ENCODE data around the gene DNAH6.
"Not testable (repeated sequence)": the region's sequence is repeated elsewhere in the genome, so short reads cannot be mapped to it uniquely, and the experiment has no call there.

The DNAH6 gene, protein sequence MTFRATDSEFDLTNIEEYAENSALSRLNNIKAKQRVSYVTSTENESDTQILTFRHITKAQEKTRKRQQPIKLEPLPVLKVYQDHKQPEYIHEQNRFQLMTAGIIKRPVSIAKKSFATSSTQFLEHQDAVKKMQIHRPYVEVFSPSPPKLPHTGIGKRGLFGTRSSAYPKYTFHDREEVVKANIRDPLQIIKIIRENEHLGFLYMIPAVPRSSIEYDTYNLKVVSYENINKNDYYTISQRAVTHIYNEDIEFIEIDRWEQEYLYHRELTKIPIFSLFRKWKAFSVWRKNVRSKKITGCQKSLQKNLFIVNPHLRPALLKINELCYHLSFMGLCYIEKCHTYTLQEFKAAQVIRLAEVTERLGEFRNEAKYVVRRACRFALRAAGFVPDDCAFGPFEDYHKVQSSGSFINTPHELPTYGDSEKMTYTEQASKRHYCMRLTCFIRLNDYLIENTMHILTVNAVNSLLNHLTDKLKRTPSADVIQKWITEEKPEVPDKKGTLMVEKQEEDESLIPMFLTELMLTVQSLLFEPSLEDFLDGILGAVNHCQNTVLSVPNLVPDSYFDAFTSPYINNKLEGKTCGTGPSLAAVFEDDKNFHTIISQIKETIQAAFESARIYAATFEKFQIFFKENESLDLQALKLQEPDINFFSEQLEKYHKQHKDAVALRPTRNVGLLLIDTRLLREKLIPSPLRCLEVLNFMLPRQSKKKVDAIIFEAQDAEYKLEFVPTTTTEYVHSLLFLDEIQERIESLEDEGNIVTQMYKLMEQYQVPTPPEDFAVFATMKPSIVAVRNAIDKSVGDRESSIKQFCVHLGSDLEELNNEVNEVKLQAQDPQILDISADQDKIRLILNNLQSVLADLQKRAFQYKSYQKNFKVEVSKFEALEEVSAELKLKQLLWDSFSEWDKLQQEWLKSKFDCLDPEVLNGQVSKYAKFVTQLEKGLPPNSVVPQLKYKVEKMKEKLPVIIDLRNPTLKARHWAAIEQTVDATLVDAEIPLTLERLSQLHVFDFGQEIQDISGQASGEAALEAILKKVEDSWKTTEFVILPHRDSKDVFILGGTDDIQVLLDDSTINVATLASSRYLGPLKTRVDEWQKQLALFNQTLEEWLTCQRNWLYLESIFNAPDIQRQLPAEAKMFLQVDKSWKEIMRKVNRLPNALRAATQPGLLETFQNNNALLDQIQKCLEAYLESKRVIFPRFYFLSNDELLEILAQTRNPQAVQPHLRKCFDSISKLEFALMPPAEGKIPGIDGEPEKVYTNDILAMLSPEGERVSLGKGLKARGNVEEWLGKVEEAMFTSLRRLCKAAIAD (N-terminal part only)

GRCh38 chr2:84516234-84516986 lies at the start of gene DNAH6:
TSS of gene DNAH6 (plus strand) at chr2:84516498. CDS start at chr2:84517827, 1,329 bp downstream.
- peak; percentile 84 for DNase-seq (ENCODE audit: low read depth)

DNA sequence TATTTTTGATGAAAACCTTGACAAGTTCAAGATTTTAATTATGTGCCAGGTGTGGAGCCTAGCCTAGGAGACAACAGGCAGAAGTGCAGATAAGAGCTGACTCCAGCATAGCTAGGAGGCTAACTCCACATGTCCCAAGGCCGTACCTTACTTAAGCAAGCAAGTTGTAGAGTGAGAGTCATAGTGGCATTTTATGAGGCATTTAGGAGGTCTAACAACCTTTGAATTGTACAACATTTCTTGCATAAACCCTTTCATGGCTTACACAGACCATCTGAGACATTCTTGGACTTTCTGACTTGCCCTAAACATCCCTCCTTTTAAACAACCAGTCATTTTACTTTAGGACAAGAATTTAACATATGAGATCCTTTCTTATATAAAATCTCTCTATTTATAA lies 48.9 kb upstream of the DNAH6 start:
- no peak for DNase-seq (ENCODE audit: low read depth)

DNA sequence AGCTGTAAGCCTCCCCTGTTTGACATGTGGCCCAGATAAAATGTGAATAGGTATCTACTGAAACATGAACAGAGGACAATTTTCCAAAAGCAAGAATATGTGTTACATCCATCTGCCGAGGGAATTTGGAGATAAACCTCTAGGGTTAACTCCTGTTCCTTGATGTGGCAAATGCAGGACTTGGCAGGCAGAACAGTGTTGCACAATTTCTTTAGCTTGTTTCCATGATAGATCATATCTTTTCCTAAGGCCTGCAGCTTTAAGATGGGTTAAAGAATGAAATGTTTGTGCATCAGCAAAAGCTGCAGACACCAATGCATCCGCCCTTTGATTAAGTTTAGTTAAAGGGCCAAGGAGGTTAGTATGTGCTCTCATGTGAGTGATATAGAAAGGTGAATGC lies 43.9 kb upstream of the DNAH6 start:
- DNase-seq (ENCODE audit: low read depth), result not testable (repeated sequence)

GRCh38 chr2:84472856-84473565 lies 43.3 kb upstream of the DNAH6 start:
- DNase-seq (ENCODE audit: low read depth), result no peak

- DNase-seq (ENCODE audit: low read depth), result no peak
These were observed 42.1 kb upstream of the DNAH6 start for GRCh38 chr2:84474176-84474575.

DNA sequence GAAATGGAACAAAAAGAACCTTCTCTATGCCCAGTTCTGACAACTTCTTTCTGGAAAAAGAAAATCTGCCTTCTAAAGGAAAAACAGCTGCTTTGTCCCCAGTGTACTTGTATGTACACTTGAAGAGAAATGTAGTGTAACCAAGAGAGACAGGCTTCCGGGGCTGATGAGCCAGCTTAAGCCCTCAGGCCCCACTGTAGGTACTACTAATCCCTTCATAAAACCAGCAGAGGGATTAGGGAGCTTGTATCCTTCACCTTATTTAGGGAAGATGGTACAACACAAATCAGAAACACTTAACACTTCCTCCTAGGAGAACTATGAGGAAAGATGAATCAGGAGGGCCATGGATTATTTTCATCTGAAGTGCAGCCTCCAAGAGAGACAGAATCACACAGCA lies 38.4 kb upstream of the DNAH6 start:
- DNase-seq (ENCODE audit: low read depth), result no peak

DNA sequence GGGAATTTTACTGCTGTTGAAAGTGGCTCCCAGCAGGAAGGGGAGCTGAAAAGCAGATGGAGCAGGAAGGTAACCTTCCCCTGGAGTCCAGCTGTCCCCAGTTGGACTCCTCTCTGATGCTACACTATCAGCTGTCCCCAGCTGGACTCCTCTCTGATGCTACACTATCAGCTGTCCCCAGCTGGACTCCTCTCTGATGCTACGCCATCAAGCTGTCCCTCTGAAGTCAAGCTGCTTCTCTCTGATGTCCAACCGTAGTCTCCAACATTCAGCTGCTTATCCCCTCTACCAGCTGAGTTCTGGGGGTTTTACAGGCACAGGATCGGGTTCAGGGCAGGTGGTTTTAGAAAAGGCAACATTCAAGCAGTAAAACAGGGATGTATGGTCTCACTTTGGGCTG lies 37.4 kb upstream of the DNAH6 start:
- DNase-seq (ENCODE audit: low read depth), result no peak

- DNase-seq (ENCODE audit: low read depth), result no peak
These were observed 34.6 kb upstream of the DNAH6 start for GRCh38 chr2:84481702-84482101.

DNA sequence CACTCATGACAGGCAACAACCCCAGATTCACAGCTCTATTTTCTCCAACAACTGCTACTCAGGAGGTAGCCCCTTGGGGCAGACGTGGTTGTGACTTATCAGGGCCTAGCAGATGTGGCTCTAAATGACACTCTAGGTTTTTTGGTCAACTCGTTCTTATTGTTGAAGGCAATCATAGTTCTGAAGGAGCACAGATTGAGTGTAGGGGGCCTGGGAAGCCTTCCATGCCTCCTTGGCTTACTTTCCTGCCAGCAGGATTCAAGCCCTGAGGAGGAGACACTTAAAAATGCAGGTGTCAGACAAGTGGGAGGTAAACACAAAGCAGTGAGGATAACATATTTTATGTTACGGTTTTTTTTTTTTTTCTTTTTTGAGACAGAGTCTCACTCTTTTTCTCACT lies 33.7 kb upstream of the DNAH6 start:
- DNase-seq (ENCODE audit: low read depth), result no peak

GRCh38 chr2:84483320-84483719 lies 33.0 kb upstream of the DNAH6 start:
- no peak for DNase-seq (ENCODE audit: low read depth)

DNA sequence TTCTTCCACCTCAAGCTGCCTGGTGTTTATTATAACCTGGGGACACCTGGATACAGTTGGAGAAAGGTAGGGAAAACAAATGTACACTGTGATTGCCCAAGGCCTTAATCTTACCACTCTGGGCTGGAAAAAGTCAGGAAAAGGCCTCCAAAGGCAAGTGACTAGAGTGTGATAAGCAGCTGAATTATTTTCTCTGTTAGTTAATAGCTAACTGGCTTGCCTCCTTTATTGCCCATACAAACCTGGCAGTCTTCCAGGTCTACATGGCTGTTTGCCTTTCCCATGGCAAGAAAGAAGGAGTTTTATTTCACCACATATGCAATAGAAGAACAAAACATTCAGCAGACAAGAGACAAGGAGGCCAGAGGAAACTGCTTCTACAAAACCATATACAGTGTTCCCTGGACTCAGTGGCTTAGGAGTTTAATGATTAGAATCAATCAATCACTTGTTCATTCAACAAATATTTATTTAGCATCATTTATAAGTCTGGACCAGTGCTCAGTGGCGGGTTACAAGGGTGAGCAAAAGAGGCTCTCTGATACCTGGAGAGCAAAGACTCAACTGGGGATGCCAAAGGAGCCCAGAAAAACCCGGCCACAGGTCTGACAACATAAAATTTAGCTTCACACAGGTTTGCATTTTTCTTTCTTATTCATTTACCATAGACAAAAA lies 29.7 kb upstream of the DNAH6 start:
- no peak for DNase-seq (ENCODE audit: low read depth)

DNA sequence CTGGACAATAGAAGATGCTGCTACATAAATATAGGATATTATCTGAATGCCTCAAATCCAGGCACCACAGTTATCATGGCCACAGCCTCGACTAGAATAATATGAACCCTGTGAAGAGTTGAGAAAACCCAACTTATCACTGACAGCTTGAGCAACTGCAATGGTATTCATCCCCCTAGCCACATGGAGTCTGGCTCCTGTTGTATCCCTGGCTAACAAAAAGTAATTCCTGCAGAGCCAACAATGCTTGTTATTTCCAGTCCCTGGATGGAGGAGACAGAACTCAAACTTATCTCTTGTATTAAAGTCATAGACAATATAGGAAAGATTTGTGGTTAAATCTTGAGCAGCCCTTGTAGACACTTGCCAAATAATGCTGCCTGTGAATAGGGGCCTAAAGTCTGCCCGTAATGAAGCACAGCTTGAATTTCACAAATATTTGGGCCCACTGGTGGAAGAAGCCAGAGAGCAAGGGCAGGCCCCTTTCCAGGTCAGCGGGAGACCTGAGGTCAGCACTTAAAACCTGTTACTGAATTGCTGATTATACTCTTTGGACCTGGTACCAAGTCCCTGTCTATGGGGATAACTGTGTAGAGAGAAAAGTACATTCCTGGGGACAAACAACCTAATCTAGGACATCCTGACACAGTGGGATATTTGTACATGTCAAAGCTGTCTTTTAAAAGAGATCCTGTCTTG lies 28.9 kb upstream of the DNAH6 start:
- no peak for DNase-seq (ENCODE audit: low read depth)

DNA sequence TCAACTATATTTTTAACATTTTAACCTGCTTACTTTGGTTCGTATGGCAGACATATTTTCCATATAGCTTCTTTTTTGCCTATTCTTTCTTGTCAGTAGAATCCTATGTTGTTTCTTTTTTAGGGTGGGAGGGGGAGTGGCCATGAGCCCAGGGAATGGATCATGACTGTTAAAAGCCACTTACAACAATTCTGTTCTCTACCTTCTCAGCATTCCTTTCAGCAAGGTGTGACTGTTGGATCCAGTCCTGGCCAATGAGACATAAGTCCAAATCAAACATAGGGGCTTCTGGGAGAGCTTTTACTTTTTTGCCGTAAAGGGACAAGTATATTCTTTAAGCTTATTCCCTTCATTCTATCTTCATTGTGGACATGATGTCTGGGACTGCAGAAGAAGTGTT lies 25.0 kb upstream of the DNAH6 start:
- DNase-seq (ENCODE audit: low read depth), result no peak

DNA sequence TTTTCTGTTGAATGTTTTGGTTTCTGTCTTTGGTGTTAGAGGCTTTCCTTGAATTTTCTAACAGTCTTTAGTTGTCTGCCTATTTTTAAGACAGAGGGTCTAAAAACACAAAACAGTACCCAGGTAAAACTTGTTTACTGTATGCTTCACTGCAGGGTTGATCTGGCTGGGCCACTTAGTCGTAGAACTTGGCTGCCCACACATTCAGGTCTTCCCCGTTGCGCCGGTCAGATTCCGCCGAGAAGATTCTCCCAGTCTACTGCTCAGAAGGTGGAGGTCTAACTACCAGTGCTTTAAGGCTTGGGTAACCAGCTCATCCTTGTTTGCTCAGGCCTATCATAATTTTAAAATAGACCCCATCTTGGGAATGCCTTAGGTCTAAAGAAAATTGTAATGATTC lies 24.6 kb upstream of the DNAH6 start:
- DNase-seq (ENCODE audit: low read depth), result no peak

GRCh38 chr2:84492571-84492970 lies 23.7 kb upstream of the DNAH6 start:
- DNase-seq (ENCODE audit: low read depth), result no peak

DNA sequence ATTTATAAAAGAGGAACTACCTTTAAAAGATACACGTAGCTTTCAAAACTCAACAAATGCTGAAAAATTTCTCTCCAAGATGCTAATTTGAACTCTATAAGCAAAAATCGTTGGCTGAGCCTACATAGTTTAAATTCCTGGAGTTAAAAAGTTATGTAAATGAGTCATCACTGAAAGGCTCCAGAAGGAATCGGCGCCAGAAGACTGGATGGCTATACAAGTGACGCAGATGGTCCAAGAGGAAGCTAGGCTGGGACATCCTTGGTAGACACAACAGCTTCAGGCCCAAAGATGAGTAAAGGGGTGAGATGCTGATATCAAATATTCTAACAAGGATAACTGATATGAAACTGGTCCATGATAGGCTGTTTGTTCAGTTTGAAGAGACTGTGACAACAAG lies 22.8 kb upstream of the DNAH6 start:
- DNase-seq (ENCODE audit: low read depth), result peak; percentile 73

- no peak for DNase-seq (ENCODE audit: low read depth)
These were observed 22.2 kb upstream of the DNAH6 start for GRCh38 chr2:84494070-84494469.

- DNase-seq (ENCODE audit: low read depth), result no peak
These were observed 20.7 kb upstream of the DNAH6 start for GRCh38 chr2:84495539-84496146.

DNA sequence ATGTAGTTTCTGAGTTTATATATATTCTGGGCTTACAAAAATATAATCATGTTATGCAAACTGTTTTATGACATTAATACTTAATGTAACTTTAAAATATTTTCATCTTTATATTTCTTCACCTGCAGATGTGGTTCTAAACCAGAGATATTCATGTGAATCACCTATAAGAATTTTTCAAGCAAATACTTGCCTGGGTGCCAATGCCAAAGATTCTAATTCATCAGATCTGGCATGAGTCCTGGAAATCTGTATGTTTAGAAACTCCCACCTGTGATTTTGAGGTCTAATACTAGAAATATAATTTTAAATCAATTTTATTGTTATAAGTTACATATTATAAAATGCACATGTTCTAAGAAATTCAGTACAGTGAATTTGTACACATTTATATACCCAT lies 19.9 kb upstream of the DNAH6 start:
- DNase-seq (ENCODE audit: low read depth), result no peak

Data from GM04503 (cell line).